ENCODE measurements around the gene CTNNA3.

- no peak for TF ChIP-seq POLR2A (IDR thresholded peaks at IDR 0.05)
- no peak for TF ChIP-seq CTCF (IDR thresholded peaks at IDR 0.05)
Measured at GRCh38 chr10:67521546-67521945, 174.4 kb downstream of the CTNNA3 start.
